IMR-90 (cell line): ENCODE data around the gene HYKK. TPM values are rescaled to one million over a fixed set of nuclear protein-coding genes. Genes with fewer than 3 reads are reported as not detected.

Experiments
- ATAC-seq: fragments of 200-7000 bp; cut with Tn5 transposase; 2 replicates; pipeline ENCODE4 v1.9.1; 2020; ENCODE audit warnings: low read depth, mild to moderate bottlenecking, moderate library complexity
- BruUV-seq: library from RNA; stranded (reverse); fragments of 400-500 nt; replicated peaks from 2 replicates; lab custom pipeline; 2021; lab: Mats Ljungman, UMichigan
- CTCF ChIA-PET: fragments of 300-600 bp; formaldehyde crosslinking; extraction: SDS; loops from one replicate; lab custom pipeline; 2021; ENCODE audit warnings: antibody characterized with exemption; lab: Yijun Ruan, JAX
- POLR2A ChIA-PET: fragments of 300-600 bp; sonication (Branson Sonifier 250); formaldehyde crosslinking; loops from one replicate; lab custom pipeline; 2022; ENCODE audit warnings: antibody characterized with exemption; ENCODE audit not compliant: unreplicated experiment; lab: Charles Lee
- DNase-seq: peaks from one replicate; pipeline ENCODE4 v3.0.0; 2013
- H2AFZ ChIP-seq: replicated peaks from 2 replicates; pipeline ENCODE3; 2013; ENCODE audit warnings: low read length, mild to moderate bottlenecking; ENCODE audit not compliant: poor library complexity
- H2AK5ac ChIP-seq: 2 replicates; pipeline ENCODE4 v1.6.1; 2013; ENCODE audit warnings: low read depth, low read length, inconsistent platforms
- H2AK9ac ChIP-seq: replicated peaks from 2 replicates; pipeline ENCODE3; 2013; ENCODE audit warnings: mild to moderate bottlenecking, low read depth, low read length, moderate library complexity; ENCODE audit not compliant: poor library complexity
- H2BK120ac ChIP-seq: 2 replicates; pipeline ENCODE4 v1.6.1; 2013; ENCODE audit warnings: low read depth, low read length, inconsistent platforms
- H2BK15ac ChIP-seq: 3 replicates; pipeline ENCODE4 v1.6.1; 2013; ENCODE audit warnings: low read depth, low read length, inconsistent platforms
- H2BK20ac ChIP-seq: 2 replicates; pipeline ENCODE4 v1.6.1; 2013; ENCODE audit warnings: low read depth, mild to moderate bottlenecking, inconsistent platforms, low read length, moderate library complexity
- H2BK5ac ChIP-seq: 2 replicates; pipeline ENCODE4 v1.6.1; 2013; ENCODE audit warnings: mild to moderate bottlenecking, low read depth, low read length, inconsistent platforms; ENCODE audit not compliant: poor library complexity, severe bottlenecking
- H3K14ac ChIP-seq: replicated peaks from 2 replicates; pipeline ENCODE4 v1.6.1; 2013; ENCODE audit warnings: low read depth, low read length, inconsistent platforms
- H3K18ac ChIP-seq: 2 replicates; pipeline ENCODE4 v1.6.1; 2013; ENCODE audit warnings: low read depth, low read length, control low read depth
- H3K23ac ChIP-seq: 2 replicates; pipeline ENCODE4 v1.6.1; 2013; ENCODE audit warnings: low read depth, low read length, inconsistent platforms
- H3K27ac ChIP-seq: 2 replicates; pipeline ENCODE4 v1.5.1; 2013; ENCODE audit warnings: mild to moderate bottlenecking, control low read depth, low read length; ENCODE audit not compliant: insufficient read depth
- H3K27me3 ChIP-seq: 2 replicates; pipeline ENCODE4 v1.6.1; 2013; ENCODE audit warnings: low read length; ENCODE audit not compliant: control insufficient read depth, insufficient read depth
- H3K36me3 ChIP-seq: 2 replicates; pipeline ENCODE4 v1.6.1; 2013; ENCODE audit warnings: low read length, mixed read lengths; ENCODE audit not compliant: control insufficient read depth, insufficient read depth
- H3K4ac ChIP-seq: 2 replicates; pipeline ENCODE4 v1.6.1; 2013; ENCODE audit warnings: low read depth, low read length, inconsistent platforms
- H3K4me1 ChIP-seq: 2 replicates; pipeline ENCODE4 v1.6.1; 2013; ENCODE audit warnings: low read length, mixed read lengths; ENCODE audit not compliant: control insufficient read depth, insufficient read depth
- H3K4me2 ChIP-seq: 2 replicates; pipeline ENCODE4 v1.6.1; 2013; ENCODE audit warnings: low read depth, mild to moderate bottlenecking, control low read depth, low read length, moderate library complexity
- H3K4me3 ChIP-seq: 2 replicates; pipeline ENCODE4 v1.5.1; 2013; ENCODE audit warnings: low read depth, mild to moderate bottlenecking, control low read depth, low read length, moderate library complexity; ENCODE audit not compliant: insufficient read depth
- H3K56ac ChIP-seq: 2 replicates; pipeline ENCODE4 v1.6.1; 2013; ENCODE audit warnings: low read length, inconsistent platforms; ENCODE audit not compliant: insufficient read depth; ENCODE audit errors: extremely low read depth
- H3K79me1 ChIP-seq, 2 experiments: 2 replicates each; pipeline ENCODE4 v1.6.1; 2013; ENCODE audit warnings: low read length in 2 of 2, inconsistent platforms in 1 of 2, low read depth in 1 of 2
- H3K9ac ChIP-seq: 2 replicates; pipeline ENCODE4 v1.6.1; 2013; ENCODE audit warnings: low read depth, low read length, control low read depth
- H3K9me1 ChIP-seq: 2 replicates; pipeline ENCODE4 v1.6.1; 2013; ENCODE audit warnings: low read length, inconsistent platforms; ENCODE audit not compliant: insufficient read depth
- H3K9me3 ChIP-seq: 2 replicates; pipeline ENCODE4 v1.6.1; 2013; ENCODE audit warnings: low read length; ENCODE audit not compliant: control insufficient read depth, insufficient read depth
- H4K20me1 ChIP-seq: 2 replicates; pipeline ENCODE4 v1.6.1; 2013; ENCODE audit warnings: low read length, inconsistent platforms; ENCODE audit not compliant: insufficient read depth
- H4K5ac ChIP-seq: 2 replicates; pipeline ENCODE4 v1.6.1; 2013; ENCODE audit warnings: mild to moderate bottlenecking, low read depth, low read length, control low read depth
- H4K8ac ChIP-seq, 2 experiments: 2 replicates each; pipeline ENCODE4 v1.6.1; 2013; ENCODE audit warnings: low read depth in 2 of 2, low read length in 2 of 2, control low read depth in 1 of 2, inconsistent platforms in 1 of 2
- H4K91ac ChIP-seq: 2 replicates; pipeline ENCODE4 v1.6.1; 2013; ENCODE audit warnings: low read depth, low read length, inconsistent platforms; ENCODE audit not compliant: insufficient read depth
- CEBPB ChIP-seq: IDR thresholded peaks from 2 replicates; pipeline ENCODE4 v1.6.1; 2012; ENCODE audit warnings: low read depth, low read length, improper control_type of control experiment
- MAFK ChIP-seq: IDR thresholded peaks from 2 replicates; pipeline ENCODE4 v1.6.1; 2012; ENCODE audit warnings: low read depth, low read length, improper control_type of control experiment
- MXI1 ChIP-seq: IDR thresholded peaks from 2 replicates; pipeline ENCODE4 v1.6.1; 2012; ENCODE audit warnings: low read depth, mild to moderate bottlenecking, low read length, moderate library complexity, borderline replicate concordance
- WGBS, 2 experiments: methylation state at CpG; one replicate each; pipeline versions ENCODE4 v1.1.5 to v1.1.7; 2013; ENCODE audit warnings: missing lambda C conversion rate in 2 of 2; ENCODE audit not compliant: insufficient read length in 1 of 2; ENCODE audit errors: extremely low coverage in 2 of 2; 5-methylcytosine and 5-hydroxymethylcytosine counted together
- dilution Hi-C: fragments of 300-500 bp; cut with HindIII; formaldehyde crosslinking; loops from one replicate; pipeline ENCODE4 v1.14.3; 2018; ENCODE audit warnings: low sequenced_read_pairs; ENCODE audit not compliant: unreplicated experiment
- in situ Hi-C: fragments of 300-500 bp; cut with MboI; formaldehyde crosslinking; loops from 3 replicates; pipeline ENCODE4 v1.14.3; 2019; ENCODE audit warnings: low sequenced_read_pairs, inconsistent platforms, mixed read lengths
- intact Hi-C: fragments of 100-400 bp; cut with micrococcal nuclease; formaldehyde crosslinking; loops from 2 replicates; pipeline ENCODE4 v1.10.0; 2022
- polyA plus RNA-seq, 3 experiments: library from polyadenylated mRNA; depleted of rRNA; stranded (reverse); fragments of >200 nt; gene quantifications; 2 replicates each; pipeline ENCODE4 v1.2.3, GENCODE V29; 2012; ENCODE audit warnings: low replicate concordance in 1 of 3
- total RNA-seq: library from RNA; depleted of rRNA; stranded (reverse); fragments of >200 nt; gene quantifications from 2 replicates; pipeline ENCODE4 v1.2.3, GENCODE V29; 2012
- TF ChIP-seq, protein P1 (sequence below): fragments of 150-350 bp; IDR thresholded peaks from 2 replicates; pipeline ENCODE4 v1.6.1; 2017; ENCODE audit warnings: mild to moderate bottlenecking, antibody characterized with exemption, low read length, low read depth

Gene HYKK
- total and polyA plus RNA-seq, 2 of the 4 experiments (the other 2 are of a cell fraction), result 3.8 to 5.6 TPM

DNA sequence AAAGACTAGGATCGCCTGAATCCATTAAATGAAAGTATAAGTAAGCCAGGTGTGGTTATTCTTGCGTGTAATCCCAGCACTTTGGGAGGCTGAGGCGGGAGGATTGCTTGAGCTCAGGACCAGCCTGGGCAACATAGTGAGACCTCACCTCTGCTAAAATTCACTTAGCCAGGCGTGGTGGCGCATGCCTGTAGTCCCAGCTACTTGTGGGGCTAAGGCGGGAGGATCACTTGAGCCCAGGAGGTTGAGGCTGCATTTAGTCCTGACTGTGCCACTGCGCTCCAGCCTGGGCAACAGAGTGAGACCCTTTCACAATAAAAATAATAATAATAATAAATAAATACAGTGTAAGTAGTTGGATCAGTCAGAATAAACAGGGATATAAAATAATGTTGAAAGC lies 25.5 kb upstream of the HYKK start:
- DNase-seq (no peak), ATAC-seq (peak; percentile 11; the same call in 1 of the 2 replicates)
- ChIA-PET POLR2A (no interaction called here), CTCF (interaction anchor here (0.9 kb wide), 1 partner anchor 11 kb away, joined by 3 read pairs; no protein-coding TSS in a partner anchor)
- H2AK9ac ChIP-seq, result no peak overlapping the region
- no peak overlapping the region for H3K4me3 ChIP-seq
- H2AFZ ChIP-seq, result no peak overlapping the region
- no peaks in the 10 kb centered on the region for H3K27me3 ChIP-seq
- H4K8ac ChIP-seq, result no peak overlapping the region
- H4K20me1 ChIP-seq, result no peaks in the 10 kb centered on the region
- no peak overlapping the region for H3K4ac ChIP-seq
- dilution Hi-C loops (no loop called here), intact Hi-C loops (loop anchor here (1.0 to 5.0 kb wide), 2 partner anchors 45 to 174 kb away; partner anchors contain the start of gene IREB2), in situ Hi-C loops (no loop called here)
- H3K9me3 ChIP-seq, result no peaks in the 10 kb centered on the region
- no peak overlapping the region for H2BK120ac ChIP-seq
- H3K4me1 ChIP-seq, result peaks cover 2% of the 10 kb centered on the region; the same call in 1 of the 2 replicates
- peaks cover 3 to 8% of the 10 kb centered on the region in 2 experiments; a peak in 2 of 4 replicates for H3K79me1 ChIP-seq
- H2BK20ac ChIP-seq, result no peak overlapping the region
- no peak overlapping the region for H3K14ac ChIP-seq
- H4K5ac ChIP-seq, result no peak overlapping the region
- BruUV-seq, result no TSS peak
- peaks cover 51% of the 10 kb centered on the region for H3K36me3 ChIP-seq
- no peak overlapping the region for H2BK5ac ChIP-seq
- H3K56ac ChIP-seq, result no peak overlapping the region
- H3K4me2 ChIP-seq, result no peak overlapping the region
- H3K18ac ChIP-seq, result no peak overlapping the region
- TF ChIP-seq MAFK (no peak), CEBPB (no peak), MXI1 (no peak)
- TF ChIP-seq, protein P1, sequence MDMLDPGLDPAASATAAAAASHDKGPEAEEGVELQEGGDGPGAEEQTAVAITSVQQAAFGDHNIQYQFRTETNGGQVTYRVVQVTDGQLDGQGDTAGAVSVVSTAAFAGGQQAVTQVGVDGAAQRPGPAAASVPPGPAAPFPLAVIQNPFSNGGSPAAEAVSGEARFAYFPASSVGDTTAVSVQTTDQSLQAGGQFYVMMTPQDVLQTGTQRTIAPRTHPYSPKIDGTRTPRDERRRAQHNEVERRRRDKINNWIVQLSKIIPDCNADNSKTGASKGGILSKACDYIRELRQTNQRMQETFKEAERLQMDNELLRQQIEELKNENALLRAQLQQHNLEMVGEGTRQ, result no peak
- no peak overlapping the region for H2BK15ac ChIP-seq
- no peak overlapping the region for H3K27ac ChIP-seq
- no peaks in the 10 kb centered on the region for H3K9me1 ChIP-seq
- H4K91ac ChIP-seq, result no peak overlapping the region
- H2AK5ac ChIP-seq, result no peak overlapping the region
- 93% methylated on average over 2 of the region's 7 CpGs; no CpG with 5 or more reads in 1 of the 2 experiments for WGBS, 2 experiments
- H3K23ac ChIP-seq, result no peak overlapping the region
- H3K9ac ChIP-seq, result no peak overlapping the region
